ENCODE results near the gene SSUH2.
"Not testable (repeated sequence)": the region's sequence is repeated elsewhere in the genome, so short reads cannot be mapped to it uniquely, and the experiment has no call there.

Gene SSUH2

GRCh38 chr3:8659242-8659641 lies 14.6 kb upstream of the SSUH2 start:
- DNase-seq (ENCODE audit: low read depth): no peak

GRCh38 chr3:8658306-8659212 lies 14.0 kb upstream of the SSUH2 start:
- no peak for DNase-seq (ENCODE audit: low read depth)

- DNase-seq (ENCODE audit: low read depth): no peak
These were observed 13.3 kb upstream of the SSUH2 start for GRCh38 chr3:8657804-8658305.

GRCh38 chr3:8656240-8656639 lies 11.6 kb upstream of the SSUH2 start:
- DNase-seq (ENCODE audit: low read depth): no peak

GRCh38 chr3:8655387-8655835 lies 10.8 kb upstream of the SSUH2 start:
- DNase-seq (ENCODE audit: low read depth): no peak

GRCh38 chr3:8654572-8655329 lies 10.2 kb upstream of the SSUH2 start:
- DNase-seq (ENCODE audit: low read depth): not testable (repeated sequence)

GRCh38 chr3:8653800-8654408 lies 9.3 kb upstream of the SSUH2 start:
- DNase-seq (ENCODE audit: low read depth): no peak

- no peak for DNase-seq (ENCODE audit: low read depth)
These were observed 7.9 kb upstream of the SSUH2 start for GRCh38 chr3:8652324-8652987.

GRCh38 chr3:8651418-8652323 lies 7.1 kb upstream of the SSUH2 start:
- DNase-seq (ENCODE audit: low read depth): no peak

- no peak for DNase-seq (ENCODE audit: low read depth)
These were observed 6.2 kb upstream of the SSUH2 start for GRCh38 chr3:8650583-8651416.

- DNase-seq (ENCODE audit: low read depth): no peak
These were observed 5.2 kb upstream of the SSUH2 start for GRCh38 chr3:8649757-8650156.

GRCh38 chr3:8648909-8649741 lies 4.5 kb upstream of the SSUH2 start:
- DNase-seq (ENCODE audit: low read depth): no peak

GRCh38 chr3:8647137-8647985 lies 2.8 kb upstream of the SSUH2 start:
- no peak for DNase-seq (ENCODE audit: low read depth)

- DNase-seq (ENCODE audit: low read depth): no peak
These were observed 1.8 kb upstream of the SSUH2 start for GRCh38 chr3:8646313-8646938.

GRCh38 chr3:8645712-8646111 lies 1.1 kb upstream of the SSUH2 start:
- no peak for DNase-seq (ENCODE audit: low read depth)

- DNase-seq (ENCODE audit: low read depth): no peak
These were observed 769 bp downstream of the SSUH2 start for GRCh38 chr3:8643693-8644365.

- DNase-seq (ENCODE audit: low read depth): no peak
These were observed 2.6 kb downstream of the SSUH2 start for GRCh38 chr3:8642001-8642400.
